PC-9 (cell line): ENCODE measurements around the gene OLR1. TPM values are rescaled to one million over a fixed set of nuclear protein-coding genes. Genes with fewer than 3 reads are reported as not detected.

Experiments
- BruUV-seq: library from RNA; stranded (reverse); fragments of 400-500 nt; replicated peaks from 2 replicates; lab custom pipeline; 2021; lab: Mats Ljungman, UMichigan
- CTCF ChIA-PET: fragments of 300-600 bp; sonication (Branson Sonifier 250); formaldehyde crosslinking; loops from one replicate; lab custom pipeline; 2022; ENCODE audit warnings: antibody characterized with exemption; lab: Charles Lee
- POLR2A ChIA-PET: fragments of 300-600 bp; sonication (Branson Sonifier 250); formaldehyde crosslinking; loops from one replicate; lab custom pipeline; 2022; ENCODE audit warnings: antibody characterized with exemption; ENCODE audit not compliant: unreplicated experiment; lab: Charles Lee
- DNase-seq, 2 experiments: peaks; one replicate each; pipeline versions ENCODE4 v3.0.0 to v3.0.0-alpha.2; 2015 to 2022; ENCODE audit warnings: mixed read lengths in 1 of 2
- H2AFZ ChIP-seq: fragments of 200-600 bp; sonication (generic); 2 replicates; pipeline ENCODE4 v1.8.1; 2017; ENCODE audit warnings: antibody characterized with exemption
- H3F3A ChIP-seq: fragments of 200-600 bp; sonication (generic); 2 replicates; pipeline ENCODE4 v1.8.1; 2017; ENCODE audit warnings: antibody characterized with exemption, mild to moderate bottlenecking, low read depth; ENCODE audit not compliant: insufficient read depth
- H3K27ac ChIP-seq: fragments of 200-600 bp; sonication (generic); 2 replicates; pipeline ENCODE4 v1.6.1; 2016; ENCODE audit warnings: mixed run types
- H3K27me3 ChIP-seq: fragments of 200-600 bp; sonication (generic); 2 replicates; pipeline ENCODE4 v1.6.1; 2016; ENCODE audit warnings: low read depth, mixed run types; ENCODE audit not compliant: insufficient read depth
- H3K36me3 ChIP-seq: fragments of 200-600 bp; sonication (generic); 2 replicates; pipeline ENCODE4 v1.6.1; 2016; ENCODE audit warnings: low read depth, mixed run types
- H3K4me1 ChIP-seq: fragments of 200-600 bp; sonication (generic); replicated peaks from 2 replicates; pipeline ENCODE4 v1.6.1; 2016; ENCODE audit warnings: mixed run types; ENCODE audit not compliant: insufficient read depth
- H3K4me2 ChIP-seq: fragments of 200-600 bp; sonication (generic); 2 replicates; pipeline ENCODE4 v1.6.1; 2017; ENCODE audit warnings: mixed run types
- H3K4me3 ChIP-seq: fragments of 200-600 bp; sonication (generic); 2 replicates; pipeline ENCODE4 v1.6.1; 2016; ENCODE audit warnings: mixed run types
- H3K79me2 ChIP-seq: fragments of 200-600 bp; sonication (generic); 2 replicates; pipeline ENCODE4 v1.6.1; 2017; ENCODE audit warnings: low read depth, mixed run types
- H3K9me2 ChIP-seq: fragments of 200-600 bp; sonication (generic); 2 replicates; pipeline ENCODE4 v1.8.1; 2017; ENCODE audit warnings: mild to moderate bottlenecking; ENCODE audit not compliant: insufficient read depth
- H3K9me3 ChIP-seq: fragments of 200-600 bp; sonication (generic); 2 replicates; pipeline ENCODE4 v1.8.1; 2016; ENCODE audit warnings: low read depth; ENCODE audit not compliant: insufficient read depth
- H4K20me1 ChIP-seq: fragments of 200-600 bp; sonication (generic); 2 replicates; pipeline ENCODE4 v1.8.1; 2017; ENCODE audit not compliant: insufficient read depth
- EZH2 ChIP-seq: fragments of 200-600 bp; sonication (generic); IDR thresholded peaks from 2 replicates; pipeline ENCODE4 v1.8.0; 2017; ENCODE audit warnings: antibody characterized with exemption, low read depth
- intact Hi-C: fragments of 100-400 bp; cut with micrococcal nuclease; formaldehyde crosslinking; loops from one replicate; pipeline ENCODE4 v1.10.0; 2022; ENCODE audit not compliant: unreplicated experiment
- total RNA-seq: library from RNA; stranded (reverse); gene quantifications from 2 replicates; pipeline ENCODE4 v1.2.3, GENCODE V29; 2021
- TF ChIP-seq, protein P1 (sequence below): fragments of 200-600 bp; sonication (generic); conservative IDR thresholded peaks from 2 replicates; pipeline ENCODE4 v1.6.1; 2017; ENCODE audit warnings: mixed run types, antibody characterized with exemption, mild to moderate bottlenecking, moderate library complexity

OLR1 gene
- total RNA-seq, 1 experiment from 2014 or later: 22.4 TPM

DNA sequence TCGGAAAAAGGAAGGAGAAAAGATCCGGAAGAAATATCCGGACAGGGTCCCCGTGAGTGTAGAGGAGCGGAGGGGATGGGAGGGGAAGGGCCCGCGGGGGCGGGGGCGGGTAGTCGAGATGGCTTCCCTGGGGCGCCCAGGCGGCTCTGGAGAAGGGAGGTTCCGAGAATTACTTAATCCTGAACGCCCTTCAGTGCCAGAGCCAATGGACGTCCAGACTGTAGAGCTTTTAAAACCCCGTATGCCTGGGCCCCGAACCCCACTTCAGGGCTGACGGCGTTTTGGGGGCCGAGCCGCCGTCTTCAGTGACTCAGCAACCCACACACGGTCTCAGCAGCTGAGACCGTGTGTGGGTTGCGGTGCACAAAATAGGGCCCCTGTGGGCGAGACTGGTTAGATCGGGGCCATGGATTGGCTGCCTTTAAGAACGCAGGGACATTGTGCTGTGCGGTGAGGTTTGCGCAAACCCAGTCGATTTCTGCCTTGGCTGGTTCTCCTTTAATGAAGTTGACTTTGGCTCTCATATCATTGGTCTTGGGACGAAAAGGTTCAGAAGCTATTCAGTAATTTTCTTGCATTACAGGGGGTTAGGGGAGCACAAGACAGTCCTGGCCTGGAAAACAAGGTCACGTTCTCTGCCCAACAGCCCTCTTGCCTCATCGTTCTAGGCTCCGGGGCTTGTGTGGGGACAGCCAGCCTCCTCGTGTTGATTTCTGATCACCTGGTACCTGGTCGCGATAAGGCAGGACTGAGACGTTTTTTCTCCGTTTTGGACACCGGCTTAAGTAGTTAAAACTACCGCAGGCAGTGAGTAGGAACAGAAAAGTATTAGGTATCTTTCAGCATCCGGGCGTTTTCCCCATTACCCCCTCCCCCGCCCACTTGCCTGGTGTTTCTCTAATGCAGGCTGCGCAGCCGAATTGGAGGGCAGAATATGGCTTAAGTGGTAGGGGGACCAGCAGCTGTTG lies 41.5 kb upstream of the OLR1 start:
- DNase-seq: peak; percentile 51 to 53
- CTCF ChIA-PET: interaction anchor here (0.6 kb wide), 1 partner anchor 1556 kb away, joined by 8 read pairs; no protein-coding TSS in a partner anchor
- Histone ChIP-seq H3K36me3 (no peaks in the 10 kb centered on the region), H3K4me1 (peaks cover 20% of the 10 kb centered on the region), H3K27ac (peak overlapping the region; percentile 90), H3K27me3 (no peaks in the 10 kb centered on the region), H3K4me2 (peak overlapping the region; percentile 81), H4K20me1 (no peaks in the 10 kb centered on the region), H3F3A (peaks cover 36% of the 10 kb centered on the region; the same call in 1 of the 2 replicates), H2AFZ (peak overlapping the region; percentile 92), H3K4me3 (peak overlapping the region; percentile 85), H3K9me2 (no peaks in the 10 kb centered on the region), H3K9me3 (no peaks in the 10 kb centered on the region), H3K79me2 (peaks cover 20% of the 10 kb centered on the region)
- POLR2A ChIA-PET: interaction anchor here (0.6 to 1.5 kb wide), 4 partner anchors 17 to 248 kb away, joined by 3 to 11 read pairs (median 4); partner anchors contain the start of gene OLR1
- TF ChIP-seq, protein P1, sequence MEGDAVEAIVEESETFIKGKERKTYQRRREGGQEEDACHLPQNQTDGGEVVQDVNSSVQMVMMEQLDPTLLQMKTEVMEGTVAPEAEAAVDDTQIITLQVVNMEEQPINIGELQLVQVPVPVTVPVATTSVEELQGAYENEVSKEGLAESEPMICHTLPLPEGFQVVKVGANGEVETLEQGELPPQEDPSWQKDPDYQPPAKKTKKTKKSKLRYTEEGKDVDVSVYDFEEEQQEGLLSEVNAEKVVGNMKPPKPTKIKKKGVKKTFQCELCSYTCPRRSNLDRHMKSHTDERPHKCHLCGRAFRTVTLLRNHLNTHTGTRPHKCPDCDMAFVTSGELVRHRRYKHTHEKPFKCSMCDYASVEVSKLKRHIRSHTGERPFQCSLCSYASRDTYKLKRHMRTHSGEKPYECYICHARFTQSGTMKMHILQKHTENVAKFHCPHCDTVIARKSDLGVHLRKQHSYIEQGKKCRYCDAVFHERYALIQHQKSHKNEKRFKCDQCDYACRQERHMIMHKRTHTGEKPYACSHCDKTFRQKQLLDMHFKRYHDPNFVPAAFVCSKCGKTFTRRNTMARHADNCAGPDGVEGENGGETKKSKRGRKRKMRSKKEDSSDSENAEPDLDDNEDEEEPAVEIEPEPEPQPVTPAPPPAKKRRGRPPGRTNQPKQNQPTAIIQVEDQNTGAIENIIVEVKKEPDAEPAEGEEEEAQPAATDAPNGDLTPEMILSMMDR: no peak
- TF ChIP-seq EZH2: no peak
- intact Hi-C loops: loop anchor here (2.0 to 10.0 kb wide), 5 partner anchors 46 to 509 kb away; partner anchors contain the start of genes CLEC9A and YBX3
- BruUV-seq: TSS peak; percentile 58

DNA sequence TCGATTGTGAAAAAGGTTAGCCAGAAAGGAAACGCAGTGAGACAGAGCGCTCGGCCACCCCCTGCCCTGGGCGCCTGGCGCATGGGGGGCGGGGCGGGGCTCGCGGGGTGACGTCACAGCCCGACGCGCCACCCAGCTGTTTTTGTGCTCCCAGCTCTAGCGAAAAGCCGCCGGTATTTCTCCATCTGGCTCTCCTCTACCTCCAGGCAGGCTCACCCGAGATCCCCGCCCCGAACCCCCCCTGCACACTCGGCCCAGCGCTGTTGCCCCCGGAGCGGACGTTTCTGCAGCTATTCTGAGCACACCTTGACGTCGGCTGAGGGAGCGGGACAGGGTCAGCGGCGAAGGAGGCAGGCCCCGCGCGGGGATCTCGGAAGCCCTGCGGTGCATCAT lies 40.8 kb upstream of the OLR1 start, which contains the start of gene GABARAPL1:
GABARAPL1 (plus strand) TSS at position 139 of the 393 bp plus-strand sequence; CDS start at position 392, 253 bp downstream.
- H3K4me2 ChIP-seq: peak within 1 kb of the TSS; percentile 81
- DNase-seq: peak; percentile 57 to 86
- no peaks in the 10 kb centered on the region for H3K27me3 ChIP-seq
- intact Hi-C loops: loop anchor here (1.0 to 10.0 kb wide), 7 partner anchors 20 to 510 kb away; partner anchors contain the start of genes CLEC9A and YBX3
- no peak for TF ChIP-seq EZH2
- TF ChIP-seq, protein P1: no peak
- POLR2A ChIA-PET: interaction anchor here (0.5 to 1.5 kb wide), 7 partner anchors 20 to 1095 kb away, joined by 4 to 11 read pairs (median 5); partner anchors contain the start of gene OLR1
- H3K27ac ChIP-seq: peak within 1 kb of the TSS; percentile 90
- H3K36me3 ChIP-seq: no peaks in the 10 kb centered on the region
- no peaks in the 10 kb centered on the region for H3K9me2 ChIP-seq
- H3K9me3 ChIP-seq: no peaks in the 10 kb centered on the region
- H3K4me3 ChIP-seq: peak within 1 kb of the TSS; percentile 85
- H4K20me1 ChIP-seq: no peaks in the 10 kb centered on the region
- H3K79me2 ChIP-seq: peaks cover 20% of the 10 kb centered on the region
- H3K4me1 ChIP-seq: peaks cover 20% of the 10 kb centered on the region
- BruUV-seq: no TSS peak
- CTCF ChIA-PET: interaction anchor here (0.9 to 1.0 kb wide), 2 partner anchors 23 to 73 kb away, joined by 3 to 4 read pairs; no protein-coding TSS in a partner anchor
- peak within 1 kb of the TSS; percentile 92 for H2AFZ ChIP-seq
- H3F3A ChIP-seq: peaks cover 36% of the 10 kb centered on the region; the same call in 1 of the 2 replicates
